ENCODE results near the gene ORM2.

Gene ORM2

DNA sequence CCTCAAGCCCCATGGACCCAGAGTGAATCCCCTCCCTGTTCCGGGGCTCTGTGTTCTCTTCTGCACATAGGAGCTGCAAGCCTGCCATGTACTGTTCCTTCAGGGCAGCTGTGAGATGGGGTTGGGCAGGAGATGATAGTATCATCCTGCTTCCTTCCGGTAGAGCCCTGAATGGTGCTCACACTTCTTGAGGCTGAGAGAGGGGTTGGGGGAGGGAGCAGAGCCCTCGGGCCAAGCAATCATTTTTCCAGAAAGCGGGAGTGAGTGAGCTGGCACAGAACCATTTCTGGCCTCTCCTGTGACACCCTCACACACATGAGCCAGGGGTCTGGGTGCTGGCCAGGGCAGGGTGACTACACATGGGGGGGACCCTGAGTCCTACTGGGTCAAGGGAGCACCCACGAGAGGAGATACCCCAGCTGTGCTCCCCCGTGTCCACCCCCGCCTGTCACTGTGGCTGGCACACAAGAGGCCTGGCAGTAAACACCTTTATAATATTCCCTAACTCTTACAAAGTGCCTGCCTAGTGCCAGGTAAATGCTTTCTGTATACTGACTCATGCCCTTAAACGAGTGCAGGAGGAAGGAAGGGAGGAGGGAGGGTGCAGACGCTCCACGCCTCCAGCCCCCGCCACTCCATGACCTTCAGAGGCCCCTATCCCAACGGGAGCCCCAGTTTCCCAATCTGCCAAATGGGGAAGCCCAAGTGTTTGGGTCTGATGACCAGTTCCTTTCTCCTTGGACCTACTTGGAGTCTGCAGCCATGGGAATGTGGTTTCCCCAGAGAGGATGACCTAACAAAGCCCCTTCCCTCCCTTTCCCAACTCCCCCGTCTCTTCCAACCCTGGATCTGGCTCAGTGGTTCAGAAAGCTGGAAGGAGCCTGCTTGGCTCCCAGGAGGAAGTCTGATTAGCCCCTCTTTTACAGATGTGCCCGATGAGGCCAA lies 42.6 kb downstream of the ORM2 start:
- DNase-seq: peak in 3 of 5 donors; percentile 31 to 84 (median 41)

DNA sequence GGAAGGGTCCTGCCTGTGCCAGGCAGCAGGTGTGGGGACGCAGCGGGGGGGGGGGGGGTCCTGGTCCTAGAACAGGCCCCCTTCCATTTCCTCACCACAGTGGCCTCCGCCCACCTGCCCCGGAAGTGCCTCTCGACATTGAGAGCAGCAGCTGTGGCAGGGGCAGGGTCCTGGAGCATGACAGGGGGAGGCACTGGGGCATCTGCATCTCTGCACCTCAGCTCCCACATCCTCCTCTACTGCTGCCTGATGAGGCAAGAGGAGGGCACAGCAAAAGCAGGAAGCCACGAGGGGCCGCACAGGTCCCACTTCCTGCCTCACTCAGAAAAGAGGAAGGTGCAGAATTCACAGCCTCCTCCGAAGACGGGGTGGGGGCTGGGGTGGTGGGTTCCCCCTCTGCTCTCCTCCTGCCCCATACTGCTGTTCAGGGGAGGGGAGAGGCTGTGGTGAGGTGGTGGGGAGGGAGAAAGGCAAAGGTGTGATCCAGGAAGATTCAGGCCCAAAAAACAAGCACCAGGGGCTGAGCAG lies 43.3 kb downstream of the ORM2 start:
- DNase-seq: peak; percentile 71 to 97 (median 77)

DNA sequence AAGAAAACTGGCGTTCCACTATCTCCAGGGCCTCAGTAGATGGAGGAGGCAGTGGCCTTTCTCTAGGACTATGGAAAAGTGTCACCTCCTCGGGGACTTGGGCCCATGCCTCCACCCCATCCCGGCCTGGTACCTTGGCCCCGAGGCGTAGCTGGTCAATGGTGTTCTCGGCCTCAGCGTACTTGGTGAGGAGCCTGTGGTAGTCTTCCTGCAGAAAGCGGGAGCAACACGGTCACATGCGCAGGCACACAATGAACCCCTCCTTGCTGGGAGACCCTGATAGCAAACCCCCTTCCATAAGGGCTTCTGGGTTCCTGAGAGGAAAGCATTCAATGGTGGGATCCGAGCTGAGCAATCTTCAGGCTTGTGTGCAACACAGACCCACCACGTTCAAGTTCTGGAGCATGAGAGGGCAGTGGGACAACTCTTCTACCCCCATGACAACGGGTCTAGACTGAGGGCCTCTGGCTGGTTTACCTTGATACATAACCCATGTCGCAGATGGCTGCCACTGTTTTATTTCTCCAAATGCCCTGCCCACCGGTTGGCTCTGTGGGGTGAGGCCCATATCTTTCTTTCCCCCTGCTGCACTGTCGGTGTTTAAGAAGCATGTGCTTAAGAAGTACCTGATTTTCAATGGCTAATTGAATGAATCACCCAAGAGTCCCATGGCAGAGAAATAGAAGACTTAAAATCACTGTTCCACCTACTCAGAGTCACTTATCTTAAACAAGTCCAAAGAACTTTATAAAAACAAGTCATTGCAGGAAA lies 44.5 kb downstream of the ORM2 start:
- DNase-seq: no peak

DNA sequence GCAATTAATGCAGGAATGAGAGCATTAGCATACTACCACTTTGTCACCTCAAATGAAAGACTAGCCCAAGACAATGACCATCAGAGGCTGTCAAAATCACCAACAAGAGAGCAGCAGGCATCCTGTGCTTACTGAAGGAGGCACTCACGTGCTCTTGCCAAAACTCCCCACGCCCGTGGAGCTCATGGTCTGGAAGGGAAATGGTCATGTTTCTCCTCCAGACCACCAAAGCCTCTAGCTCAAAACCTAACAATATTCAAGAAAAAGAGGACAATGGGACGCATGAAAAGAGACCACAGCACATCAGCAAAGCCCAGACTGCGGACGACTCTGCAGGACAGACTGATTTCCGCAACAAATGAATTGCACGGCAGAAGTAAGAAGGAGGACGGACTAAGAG lies 45.3 kb downstream of the ORM2 start:
- no peak for DNase-seq

DNA sequence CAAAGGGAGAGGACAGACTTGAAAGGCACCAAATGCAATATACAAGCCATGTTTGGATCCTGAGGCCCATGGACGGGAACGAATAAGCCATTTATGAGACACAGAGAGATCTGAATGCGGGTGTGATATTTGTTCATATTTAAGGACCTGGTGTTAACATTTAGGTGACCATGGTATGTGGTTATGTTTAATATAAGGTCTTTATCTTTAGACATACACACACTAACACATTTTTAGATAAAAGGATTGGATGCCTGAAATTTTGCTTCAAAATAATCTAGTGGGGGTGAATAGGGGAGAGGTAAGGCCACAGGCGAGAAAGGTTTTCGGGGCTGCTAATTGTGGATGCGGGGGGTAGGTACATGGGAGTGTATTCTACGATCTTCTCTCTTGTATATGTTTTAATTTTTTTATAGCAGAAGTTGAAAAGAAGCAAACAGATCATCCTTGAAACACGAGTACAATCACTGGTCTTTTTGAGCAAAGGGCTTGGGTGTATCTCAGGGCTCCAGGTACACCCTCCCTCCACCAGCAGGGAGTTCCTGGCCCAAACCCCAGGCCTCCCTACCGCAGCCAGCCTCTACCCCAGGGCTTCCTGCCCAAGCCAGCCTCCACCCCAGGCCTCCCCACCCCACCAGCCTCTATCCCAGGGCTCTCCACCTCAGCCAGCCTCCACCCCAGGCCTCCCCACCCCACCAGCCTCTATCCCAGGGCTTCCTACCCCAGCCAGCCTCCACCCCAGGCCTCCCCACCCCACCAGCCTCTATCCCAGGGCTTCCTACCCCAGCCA lies 45.9 kb downstream of the ORM2 start:
- DNase-seq: peak in 1 of 5 donors; percentile 36

DNA sequence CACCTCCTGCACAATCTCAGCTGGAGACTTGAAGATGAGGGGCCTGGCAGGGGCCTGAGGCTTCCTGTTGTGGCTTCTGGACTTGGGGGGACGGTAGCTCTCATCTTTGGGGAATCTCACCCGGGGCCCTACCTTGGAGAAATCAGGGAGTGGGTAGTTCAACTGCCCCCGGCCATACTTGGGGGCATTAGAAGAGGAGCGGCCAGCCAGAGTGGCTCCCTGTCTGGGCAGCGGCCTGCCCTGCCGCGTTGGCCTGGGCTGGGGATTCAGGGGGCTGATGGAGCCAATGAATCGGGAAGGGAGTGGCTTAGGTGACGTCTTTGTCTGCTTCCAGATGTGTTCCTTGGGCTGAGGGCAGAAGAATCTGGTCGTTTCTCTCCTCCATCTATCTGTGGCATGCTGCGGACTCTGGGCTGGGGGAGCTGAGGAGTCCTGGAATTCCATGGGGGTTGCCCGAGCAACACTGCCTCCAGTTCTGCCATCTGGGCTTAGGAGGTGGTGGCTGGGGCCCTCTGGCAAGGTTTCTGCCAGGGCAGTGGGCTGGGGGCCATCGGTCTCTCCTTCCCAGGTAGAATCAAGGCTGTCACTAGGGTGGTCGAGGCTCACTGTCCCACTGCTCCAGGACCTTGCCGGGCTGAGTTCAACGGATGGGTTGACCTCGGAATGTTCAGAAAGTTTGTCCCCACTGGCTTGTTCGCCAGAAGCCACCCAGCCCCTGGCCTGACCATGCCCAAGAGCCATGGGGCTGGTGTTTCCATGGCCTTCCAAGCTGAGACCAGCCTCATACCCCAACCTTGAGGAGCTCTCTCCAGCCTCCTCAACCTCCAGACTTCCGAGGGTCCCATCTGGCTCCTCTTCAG lies 47.1 kb downstream of the ORM2 start:
- DNase-seq: no peak

DNA sequence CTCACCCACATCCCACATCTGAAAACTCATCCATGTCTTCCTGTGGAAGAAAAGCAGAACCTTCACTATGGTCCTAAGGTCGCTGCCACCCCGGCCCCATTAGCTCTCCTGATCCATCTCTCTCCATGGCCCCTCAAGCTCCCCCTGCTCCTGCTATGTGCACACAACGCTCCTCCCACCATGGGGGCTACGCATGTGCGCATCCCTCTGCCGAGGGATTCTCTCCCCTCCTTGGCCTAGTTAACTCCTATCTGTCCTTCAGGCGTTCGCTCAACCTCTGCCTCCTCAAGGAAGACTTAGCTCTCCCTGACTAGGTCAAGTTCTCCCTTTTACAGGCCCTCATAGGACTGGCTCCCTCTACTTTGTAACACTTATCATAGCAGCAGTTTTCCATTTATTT lies 48.3 kb downstream of the ORM2 start:
- DNase-seq: no peak

DNA sequence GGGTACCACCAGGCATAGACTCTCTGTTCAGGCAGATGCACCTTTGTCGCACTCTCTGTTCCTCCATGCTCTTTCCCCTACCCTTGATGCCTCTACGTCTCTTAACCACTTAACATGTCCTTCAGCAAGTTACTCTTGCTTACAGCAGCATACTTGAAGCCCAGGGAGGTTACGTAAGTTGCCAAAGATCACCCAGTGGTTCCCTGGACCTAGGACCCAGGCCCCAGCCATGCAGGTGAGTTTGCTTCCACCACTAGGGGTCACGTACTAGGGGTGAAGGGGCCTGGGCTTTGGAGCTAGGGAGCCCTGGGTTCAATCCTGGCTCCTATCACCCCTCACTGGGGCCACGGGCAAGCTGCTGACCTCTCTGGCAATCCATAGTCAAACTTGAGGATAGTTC lies 49.2 kb downstream of the ORM2 start:
- DNase-seq: no peak
